Neutrophil (primary cell): ENCODE data around the gene EFHC2.

Experiments
- H3K27ac ChIP-seq: fragments of 200-600 bp; sonication (generic); 2 replicates; pipeline ENCODE4 v1.5.1; 2016; ENCODE audit warnings: mild to moderate bottlenecking, moderate library complexity
- H3K27me3 ChIP-seq: fragments of 200-600 bp; sonication (generic); 2 replicates; pipeline ENCODE4 v1.6.0; 2016; ENCODE audit warnings: mild to moderate bottlenecking
- H3K36me3 ChIP-seq: fragments of 200-600 bp; sonication (generic); 2 replicates; pipeline ENCODE4 v1.5.1; 2017
- H3K4me1 ChIP-seq, 2 experiments: fragments of 200-600 bp in 1 of 2; sonication (generic) in 1 of 2; 1 replicate in 1 of 2; 2 replicates in 1 of 2; pipeline versions ENCODE4 v1.5.1 to v1.6.1; 2013 to 2016; ENCODE audit warnings: low read depth in 1 of 2, low read length in 1 of 2, mild to moderate bottlenecking in 1 of 2, moderate library complexity in 1 of 2; ENCODE audit not compliant: control insufficient read depth in 1 of 2, insufficient read depth in 1 of 2
- H3K4me3 ChIP-seq, 2 experiments: fragments of 200-600 bp in 1 of 2; sonication (generic) in 1 of 2; 1 replicate in 1 of 2; 2 replicates in 1 of 2; pipeline ENCODE4 v1.5.1; 2013 to 2016; ENCODE audit warnings: low read depth in 1 of 2, low read length in 1 of 2, mild to moderate bottlenecking in 1 of 2, moderate library complexity in 1 of 2
- H3K9me3 ChIP-seq: fragments of 200-600 bp; sonication (generic); 2 replicates; pipeline ENCODE4 v1.5.1; 2016
- TF ChIP-seq, protein P1 (sequence below): fragments of 200-600 bp; sonication (generic); IDR thresholded peaks from 2 replicates; pipeline ENCODE4 v1.5.1; 2016; ENCODE audit warnings: antibody characterized with exemption

EFHC2 gene

DNA sequence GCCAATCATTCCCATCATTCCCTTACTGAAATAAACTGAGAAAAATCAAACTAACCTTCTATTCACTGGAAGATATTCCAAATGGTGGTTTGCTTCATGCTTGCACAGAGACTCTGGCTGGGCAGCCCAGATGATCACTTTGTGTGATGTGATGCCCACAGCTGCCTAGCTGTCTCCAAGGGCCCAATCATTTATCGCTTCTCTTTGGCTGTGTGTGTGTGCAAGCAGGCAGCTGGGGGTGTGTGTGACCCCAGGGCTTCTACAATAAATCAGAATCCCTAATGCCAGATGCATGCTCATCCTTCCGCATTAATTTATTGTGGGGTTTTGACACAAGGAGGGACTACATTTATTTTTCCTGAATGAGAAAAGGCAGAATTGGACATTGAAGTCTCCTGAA is 230.1 kb downstream of the EFHC2 start:
- H3K4me1 ChIP-seq: no peaks in the 10 kb centered on the region
- TF ChIP-seq, protein P1, sequence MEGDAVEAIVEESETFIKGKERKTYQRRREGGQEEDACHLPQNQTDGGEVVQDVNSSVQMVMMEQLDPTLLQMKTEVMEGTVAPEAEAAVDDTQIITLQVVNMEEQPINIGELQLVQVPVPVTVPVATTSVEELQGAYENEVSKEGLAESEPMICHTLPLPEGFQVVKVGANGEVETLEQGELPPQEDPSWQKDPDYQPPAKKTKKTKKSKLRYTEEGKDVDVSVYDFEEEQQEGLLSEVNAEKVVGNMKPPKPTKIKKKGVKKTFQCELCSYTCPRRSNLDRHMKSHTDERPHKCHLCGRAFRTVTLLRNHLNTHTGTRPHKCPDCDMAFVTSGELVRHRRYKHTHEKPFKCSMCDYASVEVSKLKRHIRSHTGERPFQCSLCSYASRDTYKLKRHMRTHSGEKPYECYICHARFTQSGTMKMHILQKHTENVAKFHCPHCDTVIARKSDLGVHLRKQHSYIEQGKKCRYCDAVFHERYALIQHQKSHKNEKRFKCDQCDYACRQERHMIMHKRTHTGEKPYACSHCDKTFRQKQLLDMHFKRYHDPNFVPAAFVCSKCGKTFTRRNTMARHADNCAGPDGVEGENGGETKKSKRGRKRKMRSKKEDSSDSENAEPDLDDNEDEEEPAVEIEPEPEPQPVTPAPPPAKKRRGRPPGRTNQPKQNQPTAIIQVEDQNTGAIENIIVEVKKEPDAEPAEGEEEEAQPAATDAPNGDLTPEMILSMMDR: no peak
- no peaks in the 10 kb centered on the region for H3K9me3 ChIP-seq
- H3K4me3 ChIP-seq: no peak overlapping the region
- no peak overlapping the region for H3K27ac ChIP-seq
- H3K27me3 ChIP-seq: no peaks in the 10 kb centered on the region
- H3K36me3 ChIP-seq: no peaks in the 10 kb centered on the region

DNA sequence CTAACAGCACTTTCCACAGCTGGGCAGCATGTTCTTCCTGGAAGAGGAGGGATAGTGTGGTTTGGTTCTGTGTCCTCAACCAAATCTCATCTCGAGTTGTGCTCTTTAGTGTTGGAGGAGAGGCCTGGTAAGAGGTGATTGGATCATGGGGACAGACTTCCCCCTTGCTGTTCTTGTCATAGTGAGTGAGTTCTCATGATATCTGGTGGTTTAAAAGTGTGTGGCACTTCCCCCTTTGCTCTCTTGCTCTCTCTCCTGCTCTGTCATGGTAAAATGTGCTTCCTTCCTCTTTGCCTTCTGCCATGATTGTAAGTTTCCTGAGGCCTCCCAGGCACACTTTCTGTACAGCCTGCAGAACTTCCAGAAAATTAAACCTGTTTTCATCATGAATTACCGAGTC is 236.6 kb downstream of the EFHC2 start:
- H3K27ac ChIP-seq: no peak overlapping the region
- TF ChIP-seq, protein P1: no peak
- H3K4me3 ChIP-seq: no peak overlapping the region
- H3K9me3 ChIP-seq: no peaks in the 10 kb centered on the region
- H3K4me1 ChIP-seq: no peaks in the 10 kb centered on the region
- H3K27me3 ChIP-seq: no peaks in the 10 kb centered on the region
- no peaks in the 10 kb centered on the region for H3K36me3 ChIP-seq

DNA sequence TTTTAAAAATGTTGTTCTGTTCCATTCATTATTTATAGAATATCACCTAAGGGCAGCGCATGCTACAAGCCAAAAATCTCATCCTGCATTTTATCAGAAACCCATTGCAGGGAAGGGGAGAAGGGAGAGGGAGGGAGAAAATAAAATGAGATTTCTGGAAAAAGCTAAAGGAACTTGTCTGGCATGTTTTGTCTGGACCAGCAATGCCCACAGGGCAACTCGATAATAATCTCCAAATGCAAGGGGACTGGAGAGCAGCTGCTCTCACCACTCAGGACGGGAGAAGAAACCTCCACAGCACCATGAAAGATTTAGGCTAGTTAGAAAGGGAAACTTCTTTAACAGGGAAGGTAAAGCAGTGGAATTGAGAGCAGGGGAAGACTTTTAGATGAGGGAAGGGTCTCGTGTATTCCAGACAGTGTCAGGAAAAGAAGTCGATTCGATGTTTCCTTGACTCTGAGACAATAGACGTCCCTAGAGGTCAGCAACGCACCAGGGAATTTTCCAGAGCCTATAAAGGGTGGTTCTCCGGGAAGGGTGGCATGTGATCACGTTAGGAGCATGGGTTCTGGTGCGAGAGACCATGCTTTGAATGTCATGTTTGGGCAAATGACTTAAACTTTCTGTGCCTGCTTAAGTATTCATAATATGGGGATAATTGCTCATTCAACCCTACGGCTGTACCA is 238.1 kb downstream of the EFHC2 start:
- H3K27me3 ChIP-seq: no peaks in the 10 kb centered on the region
- TF ChIP-seq, protein P1: no peak
- H3K9me3 ChIP-seq: no peaks in the 10 kb centered on the region
- H3K4me3 ChIP-seq: no peak overlapping the region
- no peaks in the 10 kb centered on the region for H3K4me1 ChIP-seq
- H3K27ac ChIP-seq: no peak overlapping the region
- no peaks in the 10 kb centered on the region for H3K36me3 ChIP-seq

DNA sequence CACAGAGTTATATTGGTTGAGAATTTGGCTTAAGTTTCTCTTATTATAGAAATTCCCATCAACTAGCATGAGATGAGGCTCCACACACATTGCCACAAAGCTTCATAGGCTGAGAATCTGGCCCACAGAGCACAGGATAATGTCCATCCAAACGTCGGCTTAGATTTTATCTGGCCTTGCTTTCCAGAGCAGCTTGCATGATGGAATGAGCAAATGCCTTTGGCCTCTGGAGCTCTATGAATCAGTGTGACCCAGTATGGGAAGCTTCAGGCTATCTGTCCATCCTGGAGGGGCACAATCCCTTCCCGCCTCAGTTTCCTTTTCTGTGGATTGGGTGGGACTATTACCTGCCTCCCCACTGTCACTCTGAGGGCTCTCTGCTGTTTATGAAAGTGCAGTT is 238.8 kb downstream of the EFHC2 start:
- Histone ChIP-seq H3K27ac (no peak overlapping the region), H3K27me3 (no peaks in the 10 kb centered on the region), H3K4me3 (no peak overlapping the region), H3K36me3 (no peaks in the 10 kb centered on the region), H3K4me1 (no peaks in the 10 kb centered on the region), H3K9me3 (no peaks in the 10 kb centered on the region)
- TF ChIP-seq, protein P1: no peak

DNA sequence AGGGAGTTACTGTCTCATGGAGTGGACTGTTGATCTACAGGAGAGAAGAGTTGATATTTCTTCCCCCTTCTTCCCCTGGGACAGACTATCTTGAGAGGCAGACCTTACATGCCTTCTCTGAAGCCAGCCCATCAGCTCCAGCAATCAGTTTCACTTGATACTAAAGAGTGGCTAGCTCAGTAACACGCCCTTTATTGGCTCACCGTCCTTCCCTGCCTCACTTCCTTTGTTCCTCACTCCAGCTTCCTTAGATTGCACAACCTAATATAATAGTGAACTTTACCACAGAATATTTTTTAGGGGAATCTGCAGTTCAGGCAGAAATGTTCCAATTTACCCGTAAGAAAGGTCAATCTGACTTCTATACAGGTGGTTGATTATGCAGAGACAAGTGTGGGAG is 242.2 kb downstream of the EFHC2 start:
- Histone ChIP-seq H3K9me3 (no peaks in the 10 kb centered on the region), H3K4me1 (no peaks in the 10 kb centered on the region), H3K36me3 (no peaks in the 10 kb centered on the region), H3K27me3 (no peaks in the 10 kb centered on the region), H3K4me3 (no peak overlapping the region), H3K27ac (no peak overlapping the region)
- TF ChIP-seq, protein P1: no peak
